Activated effector memory CD4-positive, alpha-beta T cell treated with Interleukin-2 at 50 U/mL for 16 hours (primary cell): ENCODE measurements around the gene HDAC9.

Experiments used
- DNase-seq: peaks from one replicate; pipeline ENCODE4 v3.0.0-alpha.2; 2020

HDAC9 gene

DNA sequence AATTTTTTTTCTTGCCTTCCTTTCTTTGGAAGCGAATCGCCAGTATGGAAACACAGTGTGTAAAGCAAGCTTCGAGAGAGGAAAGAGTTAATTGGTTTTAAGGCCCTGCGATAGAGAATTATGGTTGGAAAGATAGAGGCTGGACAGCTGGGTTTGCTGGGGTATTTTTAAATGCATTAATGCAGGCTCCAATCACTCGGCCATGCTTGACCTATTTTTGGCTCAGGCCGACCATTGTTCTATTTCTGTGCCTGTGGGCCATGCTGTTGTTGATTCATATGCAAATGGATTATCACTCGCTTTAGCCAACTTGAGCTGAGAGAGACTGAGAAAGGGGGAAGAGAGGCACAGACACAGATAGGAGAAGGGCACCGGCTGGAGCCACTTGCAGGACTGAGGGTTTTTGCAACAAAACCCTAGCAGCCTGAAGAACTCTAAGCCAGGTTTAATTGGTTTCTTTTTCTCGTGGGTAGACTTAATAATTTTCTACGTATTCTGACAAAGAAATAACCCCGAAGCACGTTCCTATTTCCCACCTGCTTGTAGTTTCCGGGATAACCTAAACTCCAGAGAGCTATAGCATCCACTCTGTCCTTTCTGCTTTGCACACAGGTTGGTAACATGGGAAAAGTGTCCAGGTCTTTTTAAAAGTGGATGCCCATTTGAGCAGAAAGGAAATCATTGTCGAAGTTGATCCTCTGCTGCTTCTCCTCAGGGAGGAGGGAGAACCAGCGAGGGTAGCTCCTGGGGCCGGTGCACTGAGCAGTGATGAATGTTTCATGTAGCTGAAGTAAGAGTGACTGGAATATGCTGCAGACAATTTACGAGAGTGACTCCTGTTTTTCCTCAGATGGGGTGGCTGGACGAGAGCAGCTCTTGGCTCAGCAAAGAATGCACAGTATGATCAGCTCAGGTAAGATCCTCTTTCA, at the start of gene HDAC9:
Gene HDAC9 (plus strand): TSS at position 338 of the 929 bp plus-strand sequence. CDS start 554 bp downstream, at position 892.
- no peak for DNase-seq

DNA sequence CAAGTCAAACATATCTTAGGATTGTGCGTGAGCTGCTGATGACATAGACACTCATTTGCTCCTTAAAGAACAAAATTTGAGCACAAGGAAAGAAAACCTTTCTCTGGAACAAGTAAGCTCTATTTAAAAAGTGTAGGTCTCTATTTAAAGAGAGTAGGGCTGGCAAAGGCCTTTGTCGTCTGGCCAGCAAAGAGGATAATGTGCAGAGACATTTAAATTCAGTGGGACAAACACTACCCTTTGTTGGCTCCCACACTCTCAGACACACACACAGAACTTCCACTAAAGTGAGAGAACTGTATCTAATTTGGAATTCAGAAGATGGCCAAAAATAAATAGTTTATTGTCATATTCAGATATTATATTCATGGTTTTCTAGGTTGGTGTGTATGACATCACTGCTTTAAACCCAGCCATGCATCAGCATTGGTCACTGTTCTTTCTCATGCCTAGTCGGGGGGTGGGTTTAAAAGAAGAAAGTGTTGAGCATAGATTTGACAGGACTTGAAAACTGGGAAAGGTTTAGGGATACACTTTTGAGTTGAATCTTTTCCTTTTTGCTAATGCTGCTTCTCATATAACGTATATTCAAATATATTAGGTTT, 49.5 kb upstream of the HDAC9 start:
- no peak for DNase-seq

DNA sequence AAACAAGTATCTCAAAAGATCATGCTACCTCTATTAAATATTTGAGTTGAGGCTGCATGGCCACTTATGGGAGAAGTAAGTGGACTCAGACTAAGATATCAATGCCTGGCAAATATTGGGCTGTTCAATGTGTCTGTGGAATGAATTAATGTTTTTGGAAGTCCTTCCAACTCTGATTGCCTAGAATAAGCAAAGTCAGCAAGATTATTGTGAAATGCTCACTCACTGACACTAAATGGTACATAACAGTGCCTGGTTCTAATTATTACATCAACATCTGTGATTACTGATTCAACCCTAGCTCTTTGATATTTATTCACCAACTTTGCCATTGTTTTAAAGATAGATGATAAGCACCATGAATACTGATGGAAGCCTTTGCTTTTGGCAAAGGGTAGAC, 45.5 kb upstream of the HDAC9 start:
- no peak for DNase-seq

- no peak for DNase-seq
These were observed 39.9 kb upstream of the HDAC9 start for GRCh38 chr7:18455606-18456005.

DNA sequence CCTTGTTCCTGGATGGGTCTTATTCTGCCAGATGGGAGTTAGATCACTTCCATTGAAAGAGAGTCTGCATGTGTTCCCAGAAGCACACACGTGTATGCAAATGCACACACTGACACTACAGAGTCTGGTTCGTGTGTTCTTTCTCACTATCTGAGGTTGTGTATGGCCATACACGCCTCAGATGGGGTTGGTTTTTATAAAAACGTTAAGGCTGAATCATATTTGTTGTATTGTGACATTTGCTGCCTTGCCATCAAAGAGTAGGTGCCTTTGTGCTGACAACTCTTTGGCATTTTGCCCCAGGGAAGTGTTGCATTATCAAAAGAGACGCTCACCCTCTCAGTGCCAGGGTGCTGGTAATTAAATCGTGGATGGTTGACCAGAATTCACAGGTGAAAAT, 37.7 kb upstream of the HDAC9 start:
- DNase-seq, result no peak

DNA sequence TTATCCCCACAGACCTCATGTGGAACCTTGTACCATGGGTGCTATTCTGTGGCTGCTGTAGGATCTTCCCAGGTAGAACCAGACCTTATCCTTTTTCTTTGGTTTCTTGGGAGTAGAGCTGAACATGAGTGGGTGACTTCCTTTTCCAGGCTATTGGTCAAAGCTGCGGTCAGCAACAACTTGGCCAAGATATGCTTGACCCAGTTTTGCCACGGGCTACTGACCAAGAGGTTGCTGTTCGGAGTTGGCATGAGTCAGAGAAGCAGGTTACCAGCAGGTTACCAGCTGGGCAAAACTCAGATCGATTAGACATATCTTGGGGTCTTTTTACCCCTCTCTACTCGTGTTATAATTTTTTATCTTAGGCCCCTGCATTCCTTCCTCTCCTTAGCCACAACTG, 36.7 kb upstream of the HDAC9 start:
- DNase-seq, result no peak

DNA sequence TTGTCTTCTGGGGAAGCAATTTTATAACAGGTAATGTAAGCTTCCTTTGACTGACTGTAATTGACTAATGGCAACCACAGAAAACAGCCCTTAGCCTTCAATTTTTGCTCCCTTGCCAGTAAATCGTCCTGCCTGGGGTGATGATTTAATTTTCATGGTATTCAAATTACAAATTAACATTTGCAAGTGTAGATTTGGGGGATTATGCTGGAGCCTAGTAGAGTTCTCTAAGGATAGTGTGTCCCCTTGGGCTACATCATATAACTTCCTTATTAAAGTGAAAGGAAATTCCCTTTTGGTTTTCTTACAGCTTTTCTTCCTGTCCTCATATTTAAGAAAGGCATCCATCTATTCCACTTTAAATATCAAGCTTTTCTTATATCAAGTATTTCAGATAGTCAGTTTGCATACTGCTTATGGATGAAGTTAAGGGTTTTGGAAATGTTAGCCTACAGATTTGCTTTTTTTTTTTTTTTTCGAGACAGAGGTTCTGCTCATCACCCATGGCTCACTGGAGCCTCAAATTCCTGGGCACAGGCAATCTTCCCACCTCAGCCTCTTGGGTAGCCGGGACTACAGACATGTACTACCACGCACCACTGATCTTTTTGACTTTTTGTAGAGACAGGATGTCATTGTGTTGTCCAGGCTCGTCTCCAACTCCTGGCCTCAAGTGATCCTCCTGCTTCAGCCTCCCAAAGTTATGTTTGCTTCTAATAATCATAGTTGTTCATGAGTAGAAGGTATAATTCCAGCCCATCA, 35.9 kb upstream of the HDAC9 start:
- DNase-seq, result no peak

- no peak for DNase-seq
These were observed 33.6 kb upstream of the HDAC9 start for GRCh38 chr7:18461785-18462467.

- no peak for DNase-seq
These were observed 30.7 kb upstream of the HDAC9 start for GRCh38 chr7:18464830-18465229.

DNA sequence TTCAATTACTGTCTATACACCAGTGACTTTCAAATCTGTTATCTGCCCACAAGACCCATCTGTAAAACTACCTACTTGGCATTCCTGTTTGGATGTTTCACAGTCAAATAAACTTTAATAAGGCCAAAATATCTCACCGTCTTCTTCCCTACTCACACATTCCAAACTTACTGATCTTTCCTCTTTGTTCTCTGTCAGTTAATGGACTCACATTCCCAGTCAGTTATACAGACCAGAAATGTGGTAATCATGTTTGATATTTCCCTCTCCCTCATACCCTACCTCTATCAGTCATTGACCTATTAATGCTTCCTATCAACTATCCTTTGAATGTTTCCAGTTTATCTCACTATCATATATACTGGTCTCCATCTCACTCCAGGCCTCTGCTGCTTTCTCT, 28.5 kb upstream of the HDAC9 start:
- DNase-seq, result no peak

- DNase-seq, result no peak
These were observed 26.8 kb upstream of the HDAC9 start for GRCh38 chr7:18468795-18469194.

GRCh38 chr7:18469316-18469715, 26.2 kb upstream of the HDAC9 start:
- no peak for DNase-seq

DNA sequence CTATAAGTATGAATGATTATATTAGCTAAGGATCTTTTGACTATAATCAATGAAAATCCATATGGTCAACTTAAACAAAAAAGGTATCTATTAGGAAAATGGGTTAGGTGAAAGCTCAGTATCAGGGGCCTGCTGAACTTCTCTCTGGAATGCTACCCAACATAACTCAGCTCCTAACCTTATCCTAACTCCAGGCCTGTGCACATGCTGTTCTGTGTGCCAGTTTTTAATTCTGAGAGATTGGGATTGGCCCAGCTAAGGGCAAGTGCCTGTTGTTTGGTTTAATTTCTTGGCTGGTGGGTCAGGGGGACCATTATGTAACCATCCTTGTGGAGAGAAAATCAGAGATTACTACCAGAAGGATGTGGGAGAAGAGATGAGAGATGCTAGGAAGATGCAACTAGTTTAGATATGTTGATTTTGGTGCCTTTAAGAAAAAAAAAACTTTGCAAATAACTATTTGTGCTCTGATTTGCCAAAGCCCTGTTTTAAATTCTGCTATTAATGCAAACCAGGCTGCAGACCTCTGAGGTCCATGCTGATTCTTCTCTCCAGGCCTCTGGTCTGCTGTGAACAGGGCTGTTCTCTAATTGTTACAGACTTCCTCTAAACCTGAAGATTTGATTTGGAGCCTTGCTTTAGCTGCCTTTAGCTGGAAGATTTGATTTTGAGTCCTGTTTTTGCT, 23.9 kb upstream of the HDAC9 start:
- DNase-seq, result no peak

DNA sequence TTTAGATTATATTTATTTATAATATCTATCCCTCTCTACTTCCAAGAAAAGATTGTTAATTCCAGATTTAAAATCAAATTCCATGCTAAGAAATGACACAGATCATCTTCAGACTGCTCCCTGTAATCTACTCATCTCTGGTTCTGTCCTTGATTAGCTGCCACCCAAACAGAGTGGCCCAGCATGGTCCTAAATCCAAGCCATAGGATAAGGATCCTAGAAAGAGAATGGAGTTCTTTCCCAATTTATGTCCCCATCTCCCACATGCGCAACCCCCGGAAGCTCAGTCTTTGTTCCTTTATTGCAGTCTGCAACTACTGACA, 23.4 kb upstream of the HDAC9 start:
- no peak for DNase-seq

DNA sequence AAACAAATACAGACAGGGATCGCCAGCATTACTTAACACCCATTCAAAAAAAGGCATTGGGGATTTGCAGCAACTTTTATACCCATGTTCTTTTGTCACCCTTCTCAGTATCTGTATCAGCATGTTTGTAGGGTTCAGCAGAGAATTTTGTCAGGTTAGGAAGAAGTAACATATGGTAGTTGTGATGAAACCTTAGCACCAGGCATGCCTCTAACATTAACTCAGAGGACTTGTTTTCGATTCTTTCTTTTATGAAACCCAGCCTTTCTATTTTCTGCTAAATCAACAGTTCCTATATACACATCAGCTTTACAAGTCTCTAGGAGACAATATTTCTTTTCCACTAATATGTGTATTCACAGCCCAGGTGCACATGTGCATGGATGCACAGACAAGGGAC, 22.4 kb upstream of the HDAC9 start:
- DNase-seq, result no peak

- no peak for DNase-seq
These were observed 20.6 kb upstream of the HDAC9 start for GRCh38 chr7:18474944-18475343.

DNA sequence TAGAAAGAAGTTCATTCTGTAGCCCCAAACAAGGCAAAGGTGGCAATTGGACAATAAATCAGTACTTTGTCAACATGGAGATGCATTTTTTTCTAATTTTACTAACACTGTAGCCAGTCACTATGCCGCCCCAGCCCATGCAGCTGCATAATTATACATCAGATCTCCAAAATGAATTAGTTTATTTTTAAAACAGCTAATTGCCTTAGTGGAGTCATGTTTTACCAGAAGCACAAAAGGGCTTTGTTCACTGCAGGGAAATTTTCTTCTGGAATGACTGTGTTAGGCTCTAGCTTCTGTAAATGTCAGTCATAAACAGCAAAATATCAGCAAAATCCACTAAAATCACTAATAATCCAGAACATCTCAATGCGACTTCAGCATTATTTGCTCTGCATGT, 20.1 kb upstream of the HDAC9 start:
- DNase-seq, result no peak

GRCh38 chr7:18481776-18482175, 13.8 kb upstream of the HDAC9 start:
- DNase-seq, result no peak

DNA sequence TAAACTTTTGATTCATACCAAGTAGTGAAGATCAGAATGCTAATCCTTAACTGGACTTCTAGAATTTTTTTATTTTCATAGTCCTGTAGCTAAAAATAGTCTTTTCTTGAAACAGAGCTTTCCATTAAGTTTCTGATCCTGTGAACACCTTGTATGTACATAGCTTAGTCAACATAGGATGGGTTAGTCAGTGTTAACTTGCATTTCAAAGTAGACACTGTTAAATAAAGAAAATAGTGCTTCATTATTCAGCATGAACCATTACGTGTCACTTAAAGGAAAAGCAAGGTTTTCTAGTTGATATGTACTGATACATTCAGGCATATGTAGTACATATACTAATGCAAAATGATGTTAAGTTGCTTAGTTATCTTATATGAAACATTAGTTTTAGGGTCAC, 7.5 kb upstream of the HDAC9 start:
- no peak for DNase-seq

GRCh38 chr7:18489624-18490023, 5.9 kb upstream of the HDAC9 start:
- no peak for DNase-seq

GRCh38 chr7:18491871-18492270, 3.7 kb upstream of the HDAC9 start:
- no peak for DNase-seq

DNA sequence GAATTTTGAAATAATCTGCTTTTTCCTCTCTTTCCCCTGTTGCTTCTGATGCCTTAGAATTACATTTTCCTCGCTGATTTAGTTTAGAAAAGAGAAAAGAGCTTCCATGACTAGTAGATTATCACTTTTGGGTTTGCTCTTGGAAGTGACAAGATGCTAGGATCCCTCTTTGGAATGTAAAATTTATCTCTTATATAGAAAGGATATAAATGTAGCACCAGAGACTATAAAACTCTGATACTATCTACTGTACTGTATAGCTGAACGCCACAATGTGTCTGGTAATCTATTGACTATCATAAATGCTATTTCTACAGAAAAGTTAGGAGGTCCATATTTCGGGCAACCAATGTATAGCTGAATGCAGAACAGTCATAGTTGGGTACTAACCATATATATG, 1.1 kb upstream of the HDAC9 start:
- DNase-seq, result no peak
